ENCODE data around the gene ZCWPW2. TPM values are rescaled to one million over a fixed set of nuclear protein-coding genes. Genes with fewer than 3 reads are reported as not detected.

Gene ZCWPW2
- total and polyA plus RNA-seq, 9 of the 15 experiments (the other 6 are each of a cell fraction or from before 2014, with no cell fraction given): 0.10 to 0.77 (median 0.44) TPM

GRCh38 chr3:28348265-28348628 lies 274 bp upstream of the ZCWPW2 start (continued):
- TF ChIP-seq RERE (CRISPR knock-in tag; IDR thresholded peaks at IDR 0.05; ENCODE audit: borderline replicate concordance): no peak
- no peak for TF ChIP-seq PBX2 (CRISPR knock-in tag; IDR thresholded peaks at IDR 0.05; ENCODE audit: low read depth)
- peak; percentile 60; the same call in 1 of the 2 replicates for TF ChIP-seq PBX2 (tag; conservative IDR thresholded peaks at IDR 0.05; ENCODE audit: low read depth)
- 0 out of 6 replicates have a peak, but pooled peaks of 1 of the 3 experiments have one; percentile 32 for TF ChIP-seq CTCF (IDR thresholded peaks at IDR 0.05 in 2 of 3, conservative IDR thresholded peaks at IDR 0.05 in 1 of 3; ENCODE audit: insufficient read depth in 2 of 3, low read depth in 1 of 3, low read length in 3 of 3)
- TF ChIP-seq ATF6 (CRISPR knock-in tag; IDR thresholded peaks at IDR 0.05): 0 out of 2 replicates have a peak, but pooled peaks have one; percentile 0
- peak; percentile 23 for TF ChIP-seq DACH1 (IDR thresholded peaks at IDR 0.05; ENCODE audit: partially characterized antibody)
- no peak for TF ChIP-seq KAT7 (CRISPR knock-in tag; IDR thresholded peaks at IDR 0.05; ENCODE audit: borderline replicate concordance)
- 0 out of 2 replicates have a peak, but pooled peaks have one; percentile 6 for TF ChIP-seq NFE2 (IDR thresholded peaks at IDR 0.05; ENCODE audit: low read depth)
- peak; percentile 59; the same call in 1 of the 2 replicates for TF ChIP-seq CREM (IDR thresholded peaks at IDR 0.05; ENCODE audit: low read depth)
- peak; percentile 29; the same call in 1 of the 2 replicates for TF ChIP-seq ATF7 (IDR thresholded peaks at IDR 0.05)
- TF ChIP-seq SMARCE1 (IDR thresholded peaks at IDR 0.05): peak; percentile 35; the same call in 1 of the 2 replicates
- TF ChIP-seq ZNF740 (CRISPR knock-in tag; IDR thresholded peaks at IDR 0.05): peak; percentile 48
- TF ChIP-seq ZNF740 (tag; IDR thresholded peaks at IDR 0.05): no peak
- peak; percentile 45; the same call in 1 of the 2 replicates for TF ChIP-seq CREB1 (IDR thresholded peaks at IDR 0.05)
- TF ChIP-seq CREB1 (CRISPR knock-in tag; IDR thresholded peaks at IDR 0.05): no peak
